ENCODE measurements around the gene SLC8A1. TPM values are rescaled to one million over a fixed set of nuclear protein-coding genes. Genes with fewer than 3 reads are reported as not detected.

The SLC8A1 gene
- total RNA-seq, 1 donor from 2014 or later: 6.0 TPM

DNA sequence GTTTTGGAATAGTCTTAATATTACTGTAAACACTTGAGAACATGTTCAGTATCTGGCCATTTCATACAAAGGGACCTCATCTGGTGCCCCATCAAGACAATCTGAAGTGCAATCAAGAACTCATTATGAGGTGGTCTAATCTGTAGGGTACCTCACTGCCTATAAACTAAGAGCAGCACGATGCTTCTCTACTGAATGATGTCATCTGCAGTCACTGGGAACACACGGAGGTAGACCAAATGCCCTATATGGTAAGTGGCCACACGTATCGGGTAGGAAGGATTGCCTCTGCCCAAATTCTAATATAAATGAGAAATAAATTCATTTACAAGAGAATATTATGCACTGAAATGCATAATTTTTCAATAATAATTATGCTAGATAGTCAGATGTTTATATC is 90.4 kb downstream of the SLC8A1 start:
- DNase-seq (ENCODE audit: low spot score): no peak
- ATAC-seq: no peak

DNA sequence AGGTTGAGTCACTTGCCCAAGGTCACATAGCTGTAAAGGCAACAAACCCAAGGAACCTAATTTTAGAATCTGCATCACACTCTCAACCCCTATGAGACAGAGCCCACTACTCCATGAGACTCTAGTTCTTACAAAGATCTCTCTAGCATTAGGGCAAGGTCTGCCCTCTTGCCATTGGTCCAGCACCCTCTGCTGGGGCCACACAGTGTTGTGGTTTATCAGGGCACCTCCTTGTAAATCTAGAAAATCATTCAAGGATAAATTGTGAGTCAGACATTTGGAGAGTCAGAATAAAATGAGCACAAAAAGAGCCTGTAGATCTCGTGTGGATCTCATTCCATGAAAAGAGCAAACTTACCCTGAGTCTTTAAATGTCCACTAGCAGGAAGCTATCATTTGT is 91.2 kb downstream of the SLC8A1 start:
- DNase-seq (ENCODE audit: low spot score): no peak
- no peak for ATAC-seq

DNA sequence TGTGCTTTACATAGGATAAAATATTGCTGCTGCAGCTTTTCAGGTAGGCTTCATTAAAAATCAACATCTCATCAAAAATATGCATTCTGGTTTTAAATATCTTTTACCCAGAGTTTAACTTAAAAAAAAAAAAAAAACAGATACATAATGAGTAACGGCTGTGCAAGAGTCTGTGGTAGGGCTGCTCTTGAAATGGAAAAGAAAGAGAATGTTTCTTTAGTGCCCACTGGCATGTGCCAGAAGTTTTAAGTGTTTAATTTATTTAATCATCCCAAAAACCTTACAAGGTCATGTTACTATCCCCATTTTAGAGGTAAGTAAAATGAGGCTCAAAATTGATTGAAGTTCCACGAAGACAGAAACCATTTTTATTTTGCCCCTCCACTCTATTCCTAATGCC is 92.1 kb downstream of the SLC8A1 start:
- DNase-seq (ENCODE audit: low spot score): no peak
- no peak for ATAC-seq

DNA sequence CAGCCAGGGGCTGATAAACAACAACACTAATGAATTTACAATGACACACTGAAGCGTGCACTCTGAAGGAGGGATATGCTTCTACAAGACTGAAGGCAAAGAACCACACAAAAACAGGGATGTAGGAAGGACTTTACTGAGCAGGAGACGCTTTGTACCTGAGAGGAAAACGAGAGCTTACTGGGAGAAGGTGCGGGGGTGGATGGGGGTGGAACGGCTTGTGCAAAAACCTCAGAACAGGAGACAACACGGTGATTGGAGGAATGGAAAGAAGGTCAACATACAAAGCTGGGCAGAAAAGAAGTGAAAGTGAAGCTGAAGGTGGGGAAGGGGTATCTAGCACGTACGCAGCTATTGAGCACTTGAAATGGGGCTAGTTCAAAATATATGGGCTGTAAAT is 93.1 kb downstream of the SLC8A1 start:
- ATAC-seq (no peak), DNase-seq (ENCODE audit: low spot score) (no peak)

DNA sequence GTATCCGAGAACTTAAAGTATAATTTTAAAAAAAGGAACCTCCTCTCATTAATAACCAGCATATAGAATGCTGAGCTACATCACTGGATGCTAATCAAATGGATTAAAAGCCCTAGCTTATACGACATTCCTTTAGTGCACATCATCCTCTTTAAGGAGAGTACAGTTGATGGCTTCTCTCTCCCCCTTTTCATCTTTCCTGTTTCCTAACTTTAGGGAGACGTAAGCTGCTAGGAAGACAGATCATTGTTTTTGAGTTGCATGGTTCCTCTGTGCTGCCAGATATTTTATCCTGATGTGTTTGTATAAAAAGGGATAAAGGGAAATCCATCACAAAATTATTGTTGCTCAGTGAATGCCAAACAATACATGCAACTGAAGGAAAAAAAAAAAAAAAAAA is 94.2 kb downstream of the SLC8A1 start:
- ATAC-seq (no peak), DNase-seq (ENCODE audit: low spot score) (no peak)

DNA sequence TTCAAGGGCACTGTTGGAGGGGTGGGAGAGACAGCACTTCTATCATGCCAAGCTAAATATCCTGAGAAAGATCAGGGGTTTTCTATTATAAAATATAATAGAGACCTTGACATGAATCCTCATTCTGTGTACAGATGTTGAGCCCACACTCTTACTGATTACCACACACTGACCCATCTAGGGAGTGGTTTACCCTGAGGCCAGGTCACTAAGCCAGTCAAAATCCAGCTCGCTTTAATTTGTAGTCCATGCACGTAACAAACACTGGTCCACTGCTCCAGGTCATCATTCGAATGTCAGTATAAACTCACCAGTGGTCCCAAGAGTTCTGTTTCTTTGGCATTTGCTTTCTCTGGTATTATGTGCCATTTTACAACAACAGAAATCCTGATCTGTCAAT is 96.4 kb downstream of the SLC8A1 start:
- ATAC-seq: no peak
- no peak for DNase-seq (ENCODE audit: low spot score)

DNA sequence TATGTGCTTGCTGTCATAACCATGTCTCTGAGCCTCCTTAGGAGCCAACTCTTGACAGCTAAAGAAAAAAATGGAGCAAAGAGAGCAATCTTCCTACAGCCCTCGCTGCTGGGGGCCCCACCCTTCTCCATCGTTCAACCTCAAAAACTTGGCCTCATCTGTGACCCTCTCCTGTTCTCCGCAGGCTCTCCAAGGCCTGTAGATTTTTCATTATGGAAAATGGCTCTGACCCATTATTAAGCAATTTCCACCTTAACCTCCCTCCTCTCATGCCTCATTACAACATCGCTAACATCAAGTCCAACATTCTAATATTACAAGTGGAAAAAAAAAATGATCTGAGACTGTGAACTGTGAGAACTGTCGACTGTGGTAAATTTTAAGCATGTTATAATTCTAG is 98.7 kb downstream of the SLC8A1 start:
- DNase-seq (ENCODE audit: low spot score): no peak
- ATAC-seq: no peak

DNA sequence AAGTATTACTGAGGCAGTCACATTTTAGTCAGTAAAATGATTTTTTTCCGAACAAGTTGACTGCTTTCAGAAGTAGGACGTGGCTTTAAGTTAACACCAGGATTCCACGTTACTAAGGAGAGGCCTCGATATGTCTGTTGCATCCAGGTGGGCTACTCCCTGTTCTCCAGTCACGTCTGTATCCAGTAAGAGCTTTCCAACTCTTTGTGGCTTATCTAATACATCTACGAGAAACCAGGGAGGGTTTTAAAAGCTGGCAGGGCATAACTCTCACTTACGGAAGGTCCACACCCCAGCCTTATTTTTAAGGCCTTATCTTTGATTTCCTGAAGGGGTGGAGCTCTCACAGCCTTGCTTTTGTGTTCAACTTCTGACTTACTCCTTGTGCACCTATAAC is 99.2 kb downstream of the SLC8A1 start:
- DNase-seq (ENCODE audit: low spot score) (no peak), ATAC-seq (no peak)

DNA sequence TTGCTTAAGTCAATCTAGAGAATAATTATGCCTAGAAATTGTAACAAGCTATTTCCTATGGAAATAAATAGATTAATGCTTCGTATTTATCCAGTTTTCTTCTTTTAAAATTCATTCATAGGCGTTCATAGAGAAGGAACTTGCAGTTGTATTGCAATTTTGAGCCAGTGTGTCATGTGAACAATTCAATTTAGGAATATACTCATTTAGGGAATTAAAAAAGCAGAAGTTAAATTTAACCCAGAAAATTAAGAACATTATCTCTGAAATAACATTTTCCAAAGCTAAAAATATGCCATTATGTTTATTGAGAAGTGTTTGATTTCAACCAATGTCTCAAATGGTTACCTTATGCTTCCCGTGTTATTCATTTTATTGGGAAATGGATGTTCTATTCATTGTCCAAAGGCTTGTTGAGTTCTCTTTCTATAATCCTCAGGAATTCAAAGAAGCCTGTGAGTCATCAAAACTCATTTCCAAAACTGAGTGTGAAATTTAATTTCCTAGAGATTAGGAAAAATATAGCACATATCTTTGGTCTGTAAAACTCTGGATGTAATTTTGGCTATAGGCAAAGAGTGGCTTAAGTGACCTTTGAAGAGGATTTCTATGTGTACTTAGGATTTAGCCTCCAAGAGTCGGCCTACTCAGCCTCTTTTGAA is 99.7 kb downstream of the SLC8A1 start:
- ATAC-seq: no peak
- no peak for DNase-seq (ENCODE audit: low spot score)

DNA sequence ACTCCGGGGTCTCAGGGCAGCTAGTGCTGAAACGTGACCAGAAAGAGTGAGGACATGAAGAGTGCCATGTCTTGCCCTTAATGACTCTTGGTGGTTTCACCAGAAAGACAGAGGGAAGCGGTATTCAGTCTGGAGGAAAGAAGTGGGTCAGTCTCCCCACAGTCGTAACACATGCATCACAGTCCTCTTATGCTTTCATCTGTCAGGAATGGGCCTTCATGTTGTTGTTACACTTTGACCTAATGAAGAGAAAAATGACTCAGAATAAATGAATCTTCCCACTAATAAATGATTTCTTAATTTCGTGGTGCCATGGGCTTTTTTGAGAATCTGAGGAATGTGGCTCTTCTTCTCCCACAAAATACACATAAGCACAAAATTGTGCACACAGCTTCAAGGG is 103.2 kb downstream of the SLC8A1 start:
- no peak for ATAC-seq
- no peak for DNase-seq (ENCODE audit: low spot score)

DNA sequence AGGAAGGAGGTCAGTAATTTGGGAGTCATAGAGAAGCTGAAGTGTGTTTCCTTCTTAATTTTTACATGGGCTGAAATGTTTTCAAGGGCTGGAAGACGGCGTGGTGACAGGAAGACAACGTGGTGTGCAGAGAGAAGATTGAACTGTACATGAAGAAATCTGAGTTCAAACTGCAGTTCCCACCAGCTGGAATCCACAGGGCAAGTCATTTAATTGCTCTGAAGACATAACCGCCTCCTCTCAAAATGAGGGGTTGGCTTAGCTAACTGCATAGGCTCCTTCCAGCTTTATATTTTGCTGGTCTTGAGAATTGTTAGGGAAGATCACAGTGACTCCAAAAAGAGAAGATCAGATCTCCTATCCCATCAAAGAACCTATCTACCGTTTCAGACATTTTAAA is 103.9 kb downstream of the SLC8A1 start:
- no peak for ATAC-seq
- DNase-seq (ENCODE audit: low spot score): no peak

DNA sequence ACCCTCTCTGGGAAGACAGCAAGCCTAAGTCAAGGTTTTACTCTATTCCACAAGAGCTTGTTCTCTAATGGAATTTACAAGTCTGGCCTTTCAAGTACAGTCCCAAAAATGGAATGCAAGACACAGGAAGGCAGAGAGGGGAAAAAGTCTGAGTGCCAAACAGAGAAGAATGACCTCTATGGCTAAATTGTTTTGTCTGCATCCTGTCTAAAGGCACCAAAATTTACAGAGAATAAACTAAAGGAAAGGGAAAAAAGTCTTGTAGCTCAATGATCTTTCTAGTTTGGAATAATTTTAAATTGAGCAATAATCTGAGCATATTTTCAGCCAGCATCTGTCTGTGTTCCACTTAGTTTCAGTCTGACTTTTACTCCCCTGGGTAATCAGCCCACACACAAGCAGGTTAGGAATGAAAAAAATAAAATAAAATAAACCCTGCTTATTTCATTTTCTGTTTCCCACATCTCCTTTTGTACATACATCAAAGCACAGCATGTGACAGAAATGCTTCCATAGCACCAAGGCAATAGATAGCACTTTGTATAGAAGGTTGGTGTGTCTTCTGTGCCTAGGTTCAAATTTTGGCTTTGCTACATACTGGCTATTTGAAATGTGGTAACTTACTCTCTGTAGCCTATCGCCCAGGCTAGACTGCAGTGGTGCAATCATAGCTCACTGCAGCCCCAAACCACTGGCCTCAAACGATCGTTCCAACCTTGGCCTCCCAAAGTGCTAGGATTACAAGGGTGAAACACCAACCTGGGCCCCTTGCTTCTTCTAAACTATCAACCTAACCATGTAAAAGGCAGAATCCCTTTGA is 105.1 kb downstream of the SLC8A1 start:
- DNase-seq (ENCODE audit: low spot score) (no peak), ATAC-seq (no peak)

DNA sequence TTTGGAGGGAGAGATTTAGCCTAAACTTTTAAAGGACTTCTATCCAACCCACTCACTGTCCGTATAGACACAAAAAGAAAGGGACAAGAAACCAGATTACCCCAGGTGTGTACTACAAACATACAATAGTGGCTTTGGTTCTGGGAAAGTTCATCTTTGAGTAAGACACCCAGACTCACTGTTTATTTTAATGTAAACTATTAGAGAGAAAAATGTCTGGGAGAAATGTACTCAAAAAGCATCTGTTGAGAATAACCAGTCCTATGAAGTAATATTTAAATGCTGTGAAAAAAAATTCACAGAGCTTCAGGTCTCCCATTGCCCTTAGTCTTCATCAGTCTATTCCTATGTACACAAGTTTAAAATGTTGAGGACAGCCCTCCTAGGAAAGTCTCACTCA is 107.5 kb downstream of the SLC8A1 start:
- no peak for DNase-seq (ENCODE audit: low spot score)
- ATAC-seq: no peak

DNA sequence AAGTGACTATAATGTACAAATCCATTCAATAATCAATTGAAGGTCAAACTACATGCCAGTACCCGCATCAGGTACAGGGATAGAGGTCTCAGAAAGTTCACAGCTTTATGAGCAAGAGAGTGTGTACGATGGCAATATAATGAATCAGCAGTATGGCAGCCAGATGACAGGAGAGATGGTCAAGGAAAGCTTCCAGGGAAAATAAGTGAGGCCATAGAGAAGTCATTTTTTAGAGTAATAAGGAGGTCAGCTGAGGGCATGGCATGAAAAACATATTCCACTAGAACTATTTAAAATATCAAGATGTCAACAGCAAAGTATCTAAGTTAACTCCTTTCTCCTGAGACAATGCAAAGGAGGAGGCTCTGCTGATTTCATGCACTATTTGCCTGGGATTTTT is 108.0 kb downstream of the SLC8A1 start:
- no peak for ATAC-seq
- DNase-seq (ENCODE audit: low spot score): no peak

DNA sequence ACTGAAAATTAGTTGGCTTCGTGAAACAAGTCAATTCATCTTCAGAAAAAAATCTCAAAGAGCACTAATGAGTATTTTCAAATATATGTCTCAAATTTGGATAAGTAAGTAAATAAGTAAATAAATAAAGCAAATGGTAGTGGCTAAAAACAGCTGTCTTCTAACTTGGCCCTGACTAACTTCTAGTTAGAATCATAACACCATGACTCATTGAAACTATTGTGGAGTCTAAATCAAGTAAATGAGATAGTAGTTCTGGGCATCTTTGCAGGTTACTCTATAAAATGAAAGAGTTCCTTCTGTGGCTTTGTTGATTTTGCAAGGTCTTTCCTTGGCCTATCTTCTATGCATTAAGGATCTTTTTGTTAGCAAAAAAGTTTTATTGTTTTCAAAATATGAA is 110.7 kb downstream of the SLC8A1 start:
- no peak for DNase-seq (ENCODE audit: low spot score)
- no peak for ATAC-seq

DNA sequence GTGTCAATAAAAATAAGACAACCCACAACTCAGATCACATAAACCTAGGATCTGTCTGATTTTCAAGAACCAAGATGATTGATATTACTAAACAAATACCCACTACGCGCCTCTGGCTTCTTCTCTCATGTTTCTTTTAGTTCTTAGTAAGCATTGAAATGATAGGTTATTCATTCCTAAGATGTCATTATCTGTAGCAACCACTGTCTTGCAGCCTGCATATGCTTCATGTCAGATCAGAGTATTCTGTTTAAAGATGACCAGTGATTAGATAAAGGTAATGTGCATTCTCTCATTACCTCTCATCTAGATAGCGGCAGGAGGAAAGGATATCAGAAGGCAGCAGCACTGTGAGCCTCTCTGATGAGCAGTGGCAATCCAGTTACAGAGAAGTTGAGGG is 112.9 kb downstream of the SLC8A1 start:
- ATAC-seq (no peak), DNase-seq (ENCODE audit: low spot score) (no peak)

DNA sequence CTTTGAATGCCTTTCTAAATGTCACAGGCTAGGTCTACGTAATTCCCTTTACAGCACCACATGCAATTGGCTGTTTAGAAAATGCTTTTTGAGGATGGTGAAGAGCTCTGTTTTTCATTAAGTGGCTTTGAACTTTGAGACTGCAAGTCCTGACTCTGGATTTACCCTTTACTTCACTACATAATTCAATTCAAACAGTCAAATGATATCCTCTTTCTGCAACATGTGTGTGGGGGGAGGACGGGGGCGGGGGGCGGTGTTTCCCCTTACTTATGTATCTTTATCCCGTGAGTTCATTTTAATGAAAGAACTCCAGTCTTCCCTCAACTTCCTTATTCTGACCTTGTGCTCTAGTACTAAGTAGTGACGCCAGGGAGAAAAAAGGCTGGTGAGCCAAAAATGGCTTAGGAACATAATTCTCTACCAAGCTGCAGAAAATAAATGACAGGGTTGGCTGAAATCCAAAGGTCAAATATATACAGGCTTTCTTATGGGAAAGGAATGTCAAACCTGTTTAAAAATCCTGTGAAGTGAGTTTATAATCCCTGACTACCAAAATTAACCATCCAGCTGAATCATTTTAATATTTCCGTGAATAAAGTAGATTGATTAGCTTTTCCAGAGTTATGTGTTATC is 119.6 kb downstream of the SLC8A1 start:
- no peak for DNase-seq (ENCODE audit: low spot score)
- ATAC-seq: no peak

DNA sequence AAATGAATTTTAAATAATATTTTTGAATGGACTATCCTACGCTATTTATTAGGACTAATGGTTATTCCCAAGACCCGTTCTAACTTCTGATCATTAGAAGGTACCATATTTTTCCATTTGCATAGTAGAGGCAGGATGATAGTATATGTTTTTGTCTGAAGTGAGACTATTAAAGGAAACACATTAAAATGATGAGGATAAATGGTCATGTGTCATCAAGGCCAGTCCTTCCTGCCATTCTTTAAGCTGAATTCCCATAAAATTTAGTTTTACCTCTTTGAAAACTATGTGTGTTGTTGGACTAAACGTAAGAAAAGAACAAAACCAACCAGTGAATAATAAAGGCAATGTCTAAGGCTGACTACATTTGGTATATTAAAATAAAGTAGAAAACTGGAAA is 121.8 kb downstream of the SLC8A1 start:
- DNase-seq (ENCODE audit: low spot score): no peak
- ATAC-seq: no peak

DNA sequence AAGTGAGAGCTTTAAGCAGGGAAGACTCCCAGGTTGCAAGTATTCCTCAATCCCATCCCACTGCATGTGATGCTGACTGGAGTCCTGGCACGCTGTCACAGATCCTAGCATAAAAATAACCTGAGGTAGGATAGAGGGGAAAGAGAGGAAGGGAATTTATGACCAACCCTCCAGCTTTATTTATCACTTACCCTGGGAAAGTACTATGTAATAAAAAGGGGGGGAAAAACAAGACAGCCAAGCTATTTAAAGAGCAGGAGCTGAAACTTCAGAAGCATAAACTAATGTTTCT is 122.2 kb downstream of the SLC8A1 start:
- ATAC-seq (no peak), DNase-seq (ENCODE audit: low spot score) (no peak)

DNA sequence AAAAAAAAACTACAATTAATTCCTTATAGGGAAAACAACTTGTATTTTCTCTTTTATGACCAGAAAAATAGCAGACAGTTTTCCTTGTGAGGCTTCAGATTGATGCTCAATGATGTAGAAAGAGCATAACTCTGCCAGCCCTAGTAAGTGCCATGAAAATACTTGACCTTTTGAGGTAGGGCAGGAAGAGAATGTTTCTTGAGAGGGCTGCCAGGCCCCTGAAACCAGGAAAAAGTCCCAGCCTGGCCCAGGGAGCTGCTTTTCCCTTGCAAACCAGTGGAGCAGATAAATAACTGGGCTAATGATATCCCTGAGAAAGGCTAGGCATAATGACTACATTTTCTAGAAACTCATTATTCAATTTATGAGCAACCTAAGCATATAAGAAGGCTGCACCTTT is 126.8 kb downstream of the SLC8A1 start:
- ATAC-seq (no peak), DNase-seq (ENCODE audit: low spot score) (no peak)

DNA sequence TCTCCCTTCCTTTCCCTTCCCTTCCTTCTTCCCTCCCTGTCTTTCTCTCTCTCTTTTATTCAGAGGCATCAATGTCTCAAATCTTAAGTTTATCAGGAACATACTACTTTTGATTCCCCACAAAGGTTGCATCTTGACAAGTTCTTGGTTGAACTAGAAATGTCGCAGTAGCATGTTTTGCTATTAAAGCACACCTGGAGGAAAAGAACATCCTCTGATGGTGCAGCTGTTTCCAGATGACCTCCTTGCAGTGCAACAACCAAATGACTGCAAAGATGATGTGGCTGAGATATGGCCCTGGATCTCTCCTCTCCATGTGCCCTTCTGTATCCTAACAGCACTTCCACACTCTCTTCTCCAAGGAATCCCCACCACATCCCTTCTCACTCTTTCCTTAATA is 127.2 kb downstream of the SLC8A1 start:
- no peak for ATAC-seq

DNA sequence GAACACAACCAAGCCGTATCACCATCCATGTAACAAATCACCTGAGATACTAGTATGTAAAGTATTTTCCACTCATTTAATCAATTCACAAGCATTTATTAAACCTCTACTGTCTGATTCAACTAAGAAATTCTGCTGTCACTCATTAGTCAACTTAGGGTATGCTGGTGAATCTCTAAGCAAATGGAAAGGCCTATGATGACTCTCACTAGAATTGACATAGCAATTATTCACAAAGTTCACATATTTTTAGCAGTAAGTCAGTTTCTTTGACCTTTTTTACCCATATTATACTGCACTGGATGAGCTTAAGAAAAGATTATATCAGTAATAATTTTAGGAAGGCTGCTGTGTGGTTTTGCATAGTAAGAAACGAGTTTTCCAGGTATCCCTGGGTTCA is 130.1 kb downstream of the SLC8A1 start:
- ATAC-seq (no peak), DNase-seq (ENCODE audit: low spot score) (no peak)

More for the DNA sequence above, 127.2 kb downstream of the SLC8A1 start:
- no peak for DNase-seq (ENCODE audit: low spot score)
